HL-60 (cell line): Measurements from ENCODE around the gene WDR3.
"Not testable (repeated sequence)": the region's sequence is repeated elsewhere in the genome, so short reads cannot be mapped to it uniquely, and the experiment has no call there.

Experiments used
- DNase-seq, 2 experiments: peaks; one replicate each; pipeline ENCODE4 v3.0.0-alpha.2; 2010 to 2020; ENCODE audit warnings: low read depth in 1 of 2, low spot score in 1 of 2
- H3K27ac ChIP-seq: fragments of 250-450 bp; sonication (Bioruptor Pico); replicated peaks from 2 replicates; pipeline ENCODE4 v1.5.1; 2020; ENCODE audit warnings: mild to moderate bottlenecking, moderate library complexity
- H3K27me3 ChIP-seq: fragments of 250-450 bp; sonication (Bioruptor Pico); 2 replicates; pipeline ENCODE4 v1.5.1; 2021; ENCODE audit warnings: mild to moderate bottlenecking, moderate library complexity; ENCODE audit not compliant: insufficient read depth, poor library complexity, severe bottlenecking
- H3K4me3 ChIP-seq: replicated peaks from 2 replicates; pipeline ENCODE4 v1.5.1; 2011; ENCODE audit warnings: mild to moderate bottlenecking, control low read depth, low read length; ENCODE audit not compliant: insufficient read depth
- GABPA ChIP-seq: IDR thresholded peaks from 2 replicates; pipeline ENCODE4 v1.6.1; 2012; ENCODE audit warnings: low read depth
- POLR2AphosphoS5 ChIP-seq: IDR thresholded peaks from 2 replicates; pipeline ENCODE4 v1.6.1; 2012; ENCODE audit warnings: low read depth
- REST ChIP-seq: IDR thresholded peaks from 2 replicates; pipeline ENCODE4 v1.6.1; 2012; ENCODE audit warnings: low read depth; ENCODE audit not compliant: insufficient replicate concordance
- SPI1 ChIP-seq: IDR thresholded peaks from 2 replicates; pipeline ENCODE4 v1.6.1; 2012; ENCODE audit warnings: low read depth, mild to moderate bottlenecking, borderline replicate concordance
- TF ChIP-seq, protein P1 (sequence below): IDR thresholded peaks from one replicate; pipeline ENCODE4 v1.5.1; 2011; ENCODE audit warnings: low read length, control low read depth, inconsistent platforms; ENCODE audit not compliant: insufficient read depth

The WDR3 gene

DNA sequence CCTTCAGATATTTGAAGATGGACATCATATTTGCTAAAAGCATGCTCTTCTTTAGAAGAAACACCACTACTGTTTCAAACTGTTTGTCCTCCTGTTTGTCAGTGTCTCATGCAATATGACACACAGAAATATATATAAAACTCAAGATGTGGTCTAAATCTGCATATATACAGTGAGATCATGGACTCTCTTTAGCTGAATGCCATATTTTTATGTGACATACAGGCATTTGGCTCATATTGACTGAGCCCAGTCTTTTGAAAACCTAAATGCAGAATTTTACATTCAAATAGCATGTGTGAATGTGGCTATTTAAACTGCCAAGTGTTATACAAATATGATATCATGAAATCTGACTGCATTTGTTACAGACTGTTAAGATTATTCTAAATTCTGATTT, 18.5 kb upstream of the WDR3 start:
- Histone ChIP-seq H3K4me3 (no peak overlapping the region), H3K27me3 (no peaks in the 10 kb centered on the region), H3K27ac (no peak overlapping the region)
- no peak for DNase-seq
- TF ChIP-seq, protein P1, sequence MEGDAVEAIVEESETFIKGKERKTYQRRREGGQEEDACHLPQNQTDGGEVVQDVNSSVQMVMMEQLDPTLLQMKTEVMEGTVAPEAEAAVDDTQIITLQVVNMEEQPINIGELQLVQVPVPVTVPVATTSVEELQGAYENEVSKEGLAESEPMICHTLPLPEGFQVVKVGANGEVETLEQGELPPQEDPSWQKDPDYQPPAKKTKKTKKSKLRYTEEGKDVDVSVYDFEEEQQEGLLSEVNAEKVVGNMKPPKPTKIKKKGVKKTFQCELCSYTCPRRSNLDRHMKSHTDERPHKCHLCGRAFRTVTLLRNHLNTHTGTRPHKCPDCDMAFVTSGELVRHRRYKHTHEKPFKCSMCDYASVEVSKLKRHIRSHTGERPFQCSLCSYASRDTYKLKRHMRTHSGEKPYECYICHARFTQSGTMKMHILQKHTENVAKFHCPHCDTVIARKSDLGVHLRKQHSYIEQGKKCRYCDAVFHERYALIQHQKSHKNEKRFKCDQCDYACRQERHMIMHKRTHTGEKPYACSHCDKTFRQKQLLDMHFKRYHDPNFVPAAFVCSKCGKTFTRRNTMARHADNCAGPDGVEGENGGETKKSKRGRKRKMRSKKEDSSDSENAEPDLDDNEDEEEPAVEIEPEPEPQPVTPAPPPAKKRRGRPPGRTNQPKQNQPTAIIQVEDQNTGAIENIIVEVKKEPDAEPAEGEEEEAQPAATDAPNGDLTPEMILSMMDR: no peak
- TF ChIP-seq POLR2AphosphoS5 (no peak), REST (no peak), GABPA (no peak), SPI1 (no peak)

DNA sequence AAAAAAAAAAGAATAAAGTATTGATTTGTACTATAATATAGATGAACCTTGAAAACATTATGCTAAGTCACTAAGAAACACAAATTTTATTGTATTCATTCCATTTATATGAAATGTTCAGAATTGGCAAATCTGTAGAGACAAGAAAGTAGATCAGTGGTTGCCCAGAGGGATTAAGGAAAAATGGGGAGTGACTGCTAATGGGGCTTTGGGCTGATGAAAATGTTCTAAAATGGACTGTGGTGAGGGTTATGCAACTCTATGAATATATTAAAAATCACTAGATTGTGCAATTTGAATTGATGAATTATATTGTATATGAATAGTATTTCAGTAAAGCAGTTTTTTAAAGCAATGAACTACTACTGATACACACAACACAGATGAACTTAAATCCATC, 10.2 kb upstream of the WDR3 start:
- H3K4me3 ChIP-seq: no peak overlapping the region
- H3K27ac ChIP-seq: no peak overlapping the region
- DNase-seq: no peak
- no peaks in the 10 kb centered on the region for H3K27me3 ChIP-seq
- TF ChIP-seq SPI1 (no peak), POLR2AphosphoS5 (no peak), GABPA (no peak), REST (no peak)
- TF ChIP-seq, protein P1: no peak

DNA sequence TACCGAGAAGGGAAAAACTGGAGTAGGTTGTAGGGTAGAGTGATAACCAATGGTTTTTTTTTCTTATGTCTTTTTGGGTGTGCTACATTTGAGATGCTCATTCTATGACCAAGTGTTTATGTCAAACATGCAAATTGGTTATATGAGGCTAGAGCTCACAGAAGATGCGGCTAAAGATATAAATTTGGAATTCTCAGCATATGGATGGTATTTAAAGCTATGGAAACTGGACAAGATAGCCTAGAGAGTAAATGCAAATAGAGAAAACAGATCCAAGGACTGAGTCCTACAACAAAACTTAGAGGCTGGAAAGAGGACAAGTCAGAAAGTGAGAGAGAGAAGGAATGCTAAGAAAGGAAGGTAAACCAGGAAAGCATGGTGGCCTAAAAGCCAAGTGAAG, 7.5 kb upstream of the WDR3 start:
- Histone ChIP-seq H3K27ac (no peak overlapping the region), H3K27me3 (no peaks in the 10 kb centered on the region), H3K4me3 (no peak overlapping the region)
- TF ChIP-seq GABPA (no peak), POLR2AphosphoS5 (no peak), SPI1 (no peak), REST (no peak)
- TF ChIP-seq, protein P1: no peak
- no peak for DNase-seq

DNA sequence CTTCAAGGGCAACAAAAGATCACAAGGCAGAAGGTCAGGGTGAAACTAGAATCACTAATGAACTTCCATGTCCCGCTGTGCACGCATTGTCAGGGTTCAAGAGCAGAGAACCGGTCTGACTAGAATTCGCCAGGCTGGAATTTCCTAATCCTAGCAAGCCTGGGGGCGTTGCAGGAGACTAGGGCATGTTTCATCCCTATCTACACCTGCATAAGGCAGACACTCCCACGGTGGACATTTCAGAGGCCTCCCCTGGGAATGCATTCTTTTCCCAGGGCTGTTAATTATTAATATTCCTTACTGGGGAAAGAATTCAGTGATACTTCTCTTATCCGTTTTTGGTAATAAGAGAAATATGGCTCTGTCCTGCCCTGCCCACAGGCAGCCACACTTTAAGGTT, 6.8 kb upstream of the WDR3 start:
- H3K27ac ChIP-seq, H3K4me3 ChIP-seq, H3K27me3 ChIP-seq, DNase-seq: not testable (repeated sequence)
